GM12878 (cell line): ENCODE measurements around the gene HPGD. TPM values are rescaled to one million over a fixed set of nuclear protein-coding genes. Genes with fewer than 3 reads are reported as not detected.

Source experiments
- ATAC-seq: fragments of 200-7000 bp; cut with Tn5 transposase; 3 replicates; pipeline ENCODE4 v1.9.1; 2020; ENCODE audit warnings: mild to moderate bottlenecking, moderate library complexity
- BruUV-seq: library from RNA; stranded (reverse); fragments of 400-500 nt; replicated peaks from 2 replicates; lab custom pipeline; 2021; lab: Mats Ljungman, UMichigan
- CTCF ChIA-PET: fragments of 300-600 bp; sonication (Branson Sonifier 250); formaldehyde crosslinking; extraction: SDS; loops from one replicate; lab custom pipeline; 2021; ENCODE audit warnings: inconsistent platforms; lab: Yijun Ruan, JAX
- POLR2A ChIA-PET: fragments of 350-600 bp; formaldehyde crosslinking; extraction: SDS; loops from one replicate; lab custom pipeline; 2021; ENCODE audit warnings: inconsistent platforms; lab: Charles Lee
- RAD21 ChIA-PET: fragments of 300-600 bp; sonication (Branson Sonifier 250); formaldehyde crosslinking; loops from one replicate; lab custom pipeline; 2023; ENCODE audit warnings: antibody characterized with exemption; ENCODE audit not compliant: unreplicated experiment; lab: Charles Lee
- SMC1A ChIA-PET: fragments of 300-600 bp; sonication (Branson Sonifier 250); formaldehyde crosslinking; loops from one replicate; lab custom pipeline; 2023; ENCODE audit not compliant: unreplicated experiment, uncharacterized antibody; lab: Charles Lee
- DNase-seq: peaks from one replicate; pipeline ENCODE4 v3.0.0-alpha.2; 2011; ENCODE audit warnings: low read depth, low spot score
- FAIRE-seq: peaks from 3 replicates; lab custom pipeline; 2011; peaks lifted over from hg19 to GRCh38; lab: Jason Lieb, UNC
- H2AFZ ChIP-seq: 2 replicates; pipeline ENCODE4 v1.6.0; 2011; ENCODE audit warnings: low read depth, low read length, control low read depth; ENCODE audit not compliant: control insufficient read depth
- H3K27ac ChIP-seq: 2 replicates; pipeline ENCODE4 v1.5.1; 2011; ENCODE audit warnings: control low read depth; ENCODE audit not compliant: control insufficient read depth, insufficient read depth
- H3K27me3 ChIP-seq, 2 experiments: replicated peaks in 1 of 2; 2 replicates each; pipeline versions ENCODE4 v1.6.0 to v1.6.1; 2011; ENCODE audit warnings: low read length in 1 of 2; ENCODE audit not compliant: control insufficient read depth in 2 of 2, insufficient read depth in 2 of 2
- H3K36me3 ChIP-seq, 2 experiments: 2 replicates each; pipeline ENCODE4 v1.5.1; 2011; ENCODE audit warnings: low read length in 1 of 2; ENCODE audit not compliant: control insufficient read depth in 2 of 2, insufficient read depth in 2 of 2
- H3K4me1 ChIP-seq: 2 replicates; pipeline ENCODE4 v1.6.1; 2011; ENCODE audit warnings: mild to moderate bottlenecking, low read length, moderate library complexity, mixed read lengths; ENCODE audit not compliant: control insufficient read depth, insufficient read depth
- H3K4me2 ChIP-seq: 2 replicates; pipeline ENCODE4 v1.6.0; 2011; ENCODE audit warnings: control low read depth; ENCODE audit not compliant: control insufficient read depth, insufficient read depth
- H3K4me3 ChIP-seq: fragments of 200-600 bp; sonication (generic); 2 replicates; pipeline ENCODE4 v1.5.1; 2016
- H3K79me2 ChIP-seq: 2 replicates; pipeline ENCODE4 v1.6.0; 2011; ENCODE audit warnings: low read length; ENCODE audit not compliant: control insufficient read depth, insufficient read depth
- H3K9ac ChIP-seq: 2 replicates; pipeline ENCODE4 v1.8.0; 2011; ENCODE audit warnings: low read length, control low read depth, mixed read lengths; ENCODE audit not compliant: control insufficient read depth, insufficient read depth
- H3K9me3 ChIP-seq: replicated peaks from 3 replicates; pipeline ENCODE4 v1.5.1; 2011; ENCODE audit warnings: mild to moderate bottlenecking, low read length; ENCODE audit not compliant: control insufficient read depth, insufficient read depth
- H4K20me1 ChIP-seq: 2 replicates; pipeline ENCODE4 v1.6.0; 2011; ENCODE audit not compliant: control insufficient read depth, insufficient read depth
- JUNB ChIP-seq: IDR thresholded peaks from 2 replicates; pipeline ENCODE4 v1.6.1; 2016; ENCODE audit warnings: antibody characterized with exemption, mild to moderate bottlenecking
- MLLT1 ChIP-seq: fragments of 450-650 bp; IDR thresholded peaks from 2 replicates; pipeline ENCODE4 v1.6.1; 2016; ENCODE audit warnings: mild to moderate bottlenecking
- RCOR1 ChIP-seq: conservative IDR thresholded peaks from 2 replicates; pipeline ENCODE4 v1.6.1; 2012; ENCODE audit warnings: low read depth, low read length, improper control_type of control experiment
- REST ChIP-seq: IDR thresholded peaks from 2 replicates; pipeline ENCODE4 v1.6.1; 2012; ENCODE audit warnings: mild to moderate bottlenecking, low read depth, low read length
- TCF3 ChIP-seq: IDR thresholded peaks from 2 replicates; pipeline ENCODE4 v1.6.1; 2012; ENCODE audit warnings: low read depth, mild to moderate bottlenecking, low read length, borderline replicate concordance; ENCODE audit not compliant: insufficient read depth
- USF2 ChIP-seq: IDR thresholded peaks from 2 replicates; pipeline ENCODE4 v1.6.1; 2011; ENCODE audit warnings: low read depth, low read length, improper control_type of control experiment, borderline replicate concordance
- ZBTB11 ChIP-seq: fragments of 450-650 bp; formaldehyde crosslinking; IDR thresholded peaks from 2 replicates; pipeline ENCODE4 v1.5.0; 2022; ENCODE audit warnings: mild to moderate bottlenecking, missing genetic modification characterization
- ZNF274 ChIP-seq: IDR thresholded peaks from one replicate; pipeline ENCODE4 v1.8.0; 2011; ENCODE audit not compliant: insufficient read length, insufficient read depth
- WGBS: methylation state at CpG from one replicate; pipeline ENCODE4 v1.1.6; 2016; ENCODE audit warnings: low lambda C conversion rate; ENCODE audit not compliant: insufficient replicate concordance, insufficient coverage; ENCODE audit errors: missing lambda C conversion rate; 5-methylcytosine and 5-hydroxymethylcytosine counted together
- in situ Hi-C: fragments of 300-500 bp; cut with MboI; formaldehyde crosslinking; loops from 9 replicates; pipeline ENCODE4 v1.14.3; 2018; ENCODE audit warnings: mixed read lengths
- intact Hi-C: fragments of 100-400 bp; cut with micrococcal nuclease; formaldehyde crosslinking; loops from one replicate; pipeline ENCODE4 v1.14.2; 2022; ENCODE audit not compliant: unreplicated experiment
- polyA plus RNA-seq, 11 experiments: library from polyadenylated mRNA; depleted of rRNA in 4 of 11; unstranded in 6 of 11; stranded (reverse) in 5 of 11; fragments of >200 nt; fragmentation: Nextera tagmentation in 4 of 11; fragmentation: Illumina TruSeq in 1 of 11; extraction: Ambion mirVana in 4 of 11; extraction: Trizol in 1 of 11; gene quantifications; 1 replicate in 1 of 11; 2 replicates in 10 of 11; pipeline versions ENCODE4 v1.2.1 to v1.2.3, GENCODE V29; 2011 to 2016; ENCODE audit warnings: inconsistent platforms in 2 of 11, missing spikeins in 2 of 11, low read depth in 1 of 11
- total RNA-seq, 4 experiments: library from RNA; depleted of rRNA in 3 of 4; stranded (reverse); fragments of >200 nt in 3 of 4; fragmentation: Illumina TruSeq in 1 of 4; extraction: Trizol in 1 of 4; gene quantifications; 2 replicates each; pipeline versions ENCODE4 v1.2.1 to v1.2.3, GENCODE V29; 2013 to 2021

HPGD gene
- total and polyA plus RNA-seq, 10 of the 15 experiments (the other 5 are each of a cell fraction or from before 2014, with no cell fraction given): 0.07 to 0.41 (median 0.24) TPM; not detected in 7

GRCh38 chr4:174494726-174495125 is 27.6 kb downstream of the HPGD start:
- Histone ChIP-seq H3K9ac (no peak overlapping the region), H3K4me1 (no peaks in the 10 kb centered on the region)
- FAIRE-seq: no peak
- no peak for TF ChIP-seq REST
- no peak for TF ChIP-seq ZNF274
- TF ChIP-seq, all 136 proteins: peak for 0
- DNase-seq (no peak), ATAC-seq (no peak)
- no peak overlapping the region for H2AFZ ChIP-seq
- BruUV-seq: no TSS peak
- in situ Hi-C loops: no loop called here
- no peaks in the 10 kb centered on the region for H4K20me1 ChIP-seq
- ChIA-PET SMC1A (no interaction called here), RAD21 (no interaction called here), POLR2A (no interaction called here), CTCF (no interaction called here)
- H3K36me3 ChIP-seq: no peaks in the 10 kb centered on the region
- no peak overlapping the region for H3K27ac ChIP-seq
- no peaks in the 10 kb centered on the region for H3K9me3 ChIP-seq
- WGBS: 2% methylated on average over 3 of the region's 3 CpGs
- H3K27me3 ChIP-seq: no peaks in the 10 kb centered on the region; a peak in 1 of 4 replicates
- intact Hi-C loops: no loop called here
- no peak overlapping the region for H3K4me2 ChIP-seq
- H3K79me2 ChIP-seq: no peaks in the 10 kb centered on the region
- H3K4me3 ChIP-seq: no peak overlapping the region

- no TSS peak for BruUV-seq
- Histone ChIP-seq H3K4me1 (no peaks in the 10 kb centered on the region), H4K20me1 (no peaks in the 10 kb centered on the region), H3K9me3 (no peaks in the 10 kb centered on the region), H3K36me3 (no peaks in the 10 kb centered on the region), H3K27me3 (no peaks in the 10 kb centered on the region; a peak in 1 of 4 replicates), H2AFZ (no peak overlapping the region), H3K79me2 (no peaks in the 10 kb centered on the region), H3K4me3 (no peak overlapping the region), H3K9ac (no peak overlapping the region), H3K4me2 (no peak overlapping the region), H3K27ac (no peak overlapping the region)
- in situ Hi-C loops: no loop called here
- intact Hi-C loops: no loop called here
- DNase-seq: no peak
- ChIA-PET SMC1A (no interaction called here), RAD21 (no interaction called here), CTCF (no interaction called here), POLR2A (no interaction called here)
- no peak for FAIRE-seq
- no peak for ATAC-seq
- TF ChIP-seq ZBTB11 (no peak), TCF3 (no peak), MLLT1 (no peak), RCOR1 (no peak), USF2 (no peak), JUNB (no peak)
These were observed 28.1 kb downstream of the HPGD start for GRCh38 chr4:174494146-174494545.
